GM12892 (cell line): ENCODE measurements around the gene USP10.

Experiments
- POLR2A ChIP-seq: IDR thresholded peaks from 2 replicates; pipeline ENCODE4 v1.6.1; 2011; ENCODE audit warnings: low read depth, low read length, control low read depth
- POLR2AphosphoS5 ChIP-seq: IDR thresholded peaks from 2 replicates; pipeline ENCODE4 v1.6.1; 2011; ENCODE audit warnings: low read depth, low read length, control low read depth
- TAF1 ChIP-seq: IDR thresholded peaks from 2 replicates; pipeline ENCODE4 v1.6.1; 2011; ENCODE audit warnings: low read depth, mild to moderate bottlenecking, control low read depth, low read length, borderline replicate concordance

GRCh38 chr16:84768061-84768807 is 68.4 kb downstream of the USP10 start:
- TF ChIP-seq POLR2A (no peak), POLR2AphosphoS5 (no peak), TAF1 (no peak)
